ENCODE measurements around the gene TMX2. TPM values are rescaled to one million over a fixed set of nuclear protein-coding genes. Genes with fewer than 3 reads are reported as not detected.
"Not testable (repeated sequence)": the region's sequence is repeated elsewhere in the genome, so short reads cannot be mapped to it uniquely, and the experiment has no call there.

The TMX2 gene
- total RNA-seq, 1 donor from 2014 or later, result 59.5 TPM

- peaks cover 31% of the 10 kb centered on the region for H3K4me1 Mint-ChIP-seq (ENCODE audit: low read depth)
Observed at GRCh38 chr11:57713835-57714234, 1.4 kb downstream of the TMX2 start.

GRCh38 chr11:57716726-57717125, 4.3 kb downstream of the TMX2 start:
- H3K36me3 Mint-ChIP-seq (ENCODE audit: low read depth); DNase-seq (ENCODE audit: low spot score); H3K27me3 Mint-ChIP-seq (ENCODE audit: low read depth); H3K9me3 Mint-ChIP-seq (ENCODE audit: low read depth); H3K4me3 Mint-ChIP-seq (ENCODE audit: unreplicated experiment); H3K27ac Mint-ChIP-seq (ENCODE audit: unreplicated experiment): not testable (repeated sequence)
- peaks cover 15% of the 10 kb centered on the region for H3K4me1 Mint-ChIP-seq (ENCODE audit: low read depth)

More at GRCh38 chr11:57713835-57714234, 1.4 kb downstream of the TMX2 start:
- H3K27ac Mint-ChIP-seq (ENCODE audit: unreplicated experiment), result peak overlapping the region; percentile 18
- H3K4me3 Mint-ChIP-seq (ENCODE audit: unreplicated experiment), result peak overlapping the region; percentile 98
- peaks cover 2% of the 10 kb centered on the region for H3K36me3 Mint-ChIP-seq (ENCODE audit: low read depth)
- H3K27me3 Mint-ChIP-seq (ENCODE audit: low read depth), result no peaks in the 10 kb centered on the region
- TF ChIP-seq CTCF (IDR thresholded peaks at IDR 0.05), result no peak
- no peak for DNase-seq (ENCODE audit: low spot score)
- no peaks in the 10 kb centered on the region for H3K9me3 Mint-ChIP-seq (ENCODE audit: low read depth)

- no peak for TF ChIP-seq CTCF (IDR thresholded peaks at IDR 0.05)
- H3K27ac Mint-ChIP-seq (ENCODE audit: unreplicated experiment), result no peak overlapping the region
- no peak for DNase-seq (ENCODE audit: low spot score)
Observed at GRCh38 chr11:57727185-57727584, 14.8 kb downstream of the TMX2 start.

DNA sequence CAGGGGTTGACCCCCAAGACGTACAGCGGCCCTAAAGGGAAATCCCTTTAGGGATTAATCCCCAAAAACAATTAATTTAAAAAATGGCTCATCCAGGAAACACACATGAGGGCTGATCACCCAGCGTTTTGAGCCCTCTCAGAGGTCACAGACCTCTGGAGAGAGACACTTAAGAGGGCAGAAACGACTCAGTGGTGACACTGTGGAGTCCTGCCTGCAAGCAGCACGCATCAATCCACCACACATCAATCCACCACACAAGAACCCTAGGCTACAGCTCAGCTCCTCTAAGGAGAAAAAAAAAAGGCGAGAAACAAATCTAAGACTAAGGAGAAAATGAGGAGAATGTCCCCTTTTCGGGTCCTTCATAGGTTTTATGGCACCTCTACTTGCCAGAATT, 16.4 kb downstream of the TMX2 start:
- no peaks in the 10 kb centered on the region for H3K27me3 Mint-ChIP-seq (ENCODE audit: low read depth)
- no peak for TF ChIP-seq CTCF (IDR thresholded peaks at IDR 0.05)
- no peak for DNase-seq (ENCODE audit: low spot score)
- H3K4me3 Mint-ChIP-seq (ENCODE audit: unreplicated experiment), result no peak overlapping the region
- no peak overlapping the region for H3K27ac Mint-ChIP-seq (ENCODE audit: unreplicated experiment)
- no peaks in the 10 kb centered on the region for H3K4me1 Mint-ChIP-seq (ENCODE audit: low read depth)
- H3K36me3 Mint-ChIP-seq (ENCODE audit: low read depth), result no peaks in the 10 kb centered on the region
- no peaks in the 10 kb centered on the region for H3K9me3 Mint-ChIP-seq (ENCODE audit: low read depth)

More at GRCh38 chr11:57727185-57727584, 14.8 kb downstream of the TMX2 start:
- Mint-ChIP-seq H3K9me3 (ENCODE audit: low read depth) (no peaks in the 10 kb centered on the region), H3K4me1 (ENCODE audit: low read depth) (no peaks in the 10 kb centered on the region), H3K4me3 (ENCODE audit: unreplicated experiment) (no peak overlapping the region), H3K36me3 (ENCODE audit: low read depth) (no peaks in the 10 kb centered on the region), H3K27me3 (ENCODE audit: low read depth) (no peaks in the 10 kb centered on the region)

DNA sequence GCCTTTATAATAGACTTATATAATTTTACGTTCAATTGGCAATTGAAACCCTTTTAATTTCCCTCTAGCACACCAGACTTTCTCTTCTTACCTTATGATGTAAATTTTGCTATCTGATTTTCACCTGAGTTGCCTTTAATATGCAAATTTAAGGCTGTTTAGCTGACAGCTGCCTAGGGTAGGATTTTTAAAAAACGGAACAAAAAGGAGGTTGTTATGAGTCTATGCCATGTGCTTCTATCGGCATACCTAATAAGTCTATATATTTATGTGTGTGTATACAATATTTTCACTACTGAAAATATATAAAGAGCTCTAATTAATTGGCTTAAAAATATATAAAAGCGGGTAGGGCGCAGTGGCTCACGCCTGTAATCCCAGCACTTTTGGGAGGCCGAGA, 17.1 kb downstream of the TMX2 start:
- Mint-ChIP-seq H3K36me3 (ENCODE audit: low read depth) (no peaks in the 10 kb centered on the region), H3K27ac (ENCODE audit: unreplicated experiment) (no peak overlapping the region), H3K9me3 (ENCODE audit: low read depth) (no peaks in the 10 kb centered on the region), H3K4me1 (ENCODE audit: low read depth) (no peaks in the 10 kb centered on the region), H3K4me3 (ENCODE audit: unreplicated experiment) (no peak overlapping the region), H3K27me3 (ENCODE audit: low read depth) (no peaks in the 10 kb centered on the region)
- TF ChIP-seq CTCF (IDR thresholded peaks at IDR 0.05), result no peak
- DNase-seq (ENCODE audit: low spot score), result no peak

DNA sequence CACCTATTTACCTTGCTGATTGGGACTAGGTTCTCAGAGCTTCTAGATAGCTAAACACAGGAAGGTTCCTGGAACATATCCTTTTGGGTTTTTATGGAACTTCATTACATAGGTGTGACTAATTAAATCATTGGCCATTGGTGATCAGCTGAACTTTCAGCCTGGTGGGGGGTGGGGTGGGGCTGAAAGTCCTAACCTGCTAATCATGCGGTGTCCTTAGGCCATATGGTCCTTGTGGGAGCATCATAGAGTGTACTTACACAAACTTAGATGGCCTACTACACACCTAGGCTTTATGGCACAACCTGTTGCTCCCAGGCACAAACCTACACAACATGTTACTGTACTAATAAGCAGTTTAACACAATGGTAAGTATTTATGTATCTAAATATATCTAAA, 20.3 kb downstream of the TMX2 start:
- no peak overlapping the region for H3K4me3 Mint-ChIP-seq (ENCODE audit: unreplicated experiment)
- no peaks in the 10 kb centered on the region for H3K9me3 Mint-ChIP-seq (ENCODE audit: low read depth)
- H3K36me3 Mint-ChIP-seq (ENCODE audit: low read depth), result no peaks in the 10 kb centered on the region
- H3K27ac Mint-ChIP-seq (ENCODE audit: unreplicated experiment), result no peak overlapping the region
- DNase-seq (ENCODE audit: low spot score), result no peak
- no peak for TF ChIP-seq CTCF (IDR thresholded peaks at IDR 0.05)
- no peaks in the 10 kb centered on the region for H3K4me1 Mint-ChIP-seq (ENCODE audit: low read depth)
- no peaks in the 10 kb centered on the region for H3K27me3 Mint-ChIP-seq (ENCODE audit: low read depth)
